ENCODE data around the gene CSTF1. TPM values are rescaled to one million over a fixed set of nuclear protein-coding genes. Genes with fewer than 3 reads are reported as not detected.

Gene CSTF1
- total and polyA plus RNA-seq, 2 of the 8 experiments (the other 6 are each of a cell fraction or from before 2014, with no cell fraction given): 59.4 to 83.5 TPM

DNA sequence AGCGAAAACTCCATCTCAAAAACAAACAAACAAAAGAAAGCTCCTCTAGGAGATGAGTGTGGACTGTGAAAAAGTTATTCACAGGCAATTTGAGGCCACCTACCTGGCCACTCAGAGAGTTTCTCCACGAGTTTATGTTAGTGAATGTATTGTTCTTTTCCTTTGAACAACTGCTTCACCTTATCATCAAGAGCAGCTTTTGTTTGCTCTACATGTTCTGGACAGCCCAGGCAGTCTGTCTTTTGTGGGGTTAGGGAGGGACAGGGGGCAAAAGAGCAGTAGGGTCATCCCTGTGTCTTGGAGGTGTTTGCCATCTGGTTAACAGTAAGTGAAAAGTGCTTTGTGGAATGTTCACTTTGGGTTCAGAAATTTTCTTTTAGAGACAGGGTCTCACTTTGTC is 27.6 kb downstream of the CSTF1 start (continued):
- TF ChIP-seq SAP30 (IDR thresholded peaks at IDR 0.05; ENCODE audit: insufficient read depth, insufficient replicate concordance, low read length) (no peak), RXRA (IDR thresholded peaks at IDR 0.05; ENCODE audit: insufficient read depth, low read depth, low read length) (no peak), CEBPB (IDR thresholded peaks at IDR 0.05; ENCODE audit: low read depth, low read length) (no peak)
- TF ChIP-seq, protein P1, sequence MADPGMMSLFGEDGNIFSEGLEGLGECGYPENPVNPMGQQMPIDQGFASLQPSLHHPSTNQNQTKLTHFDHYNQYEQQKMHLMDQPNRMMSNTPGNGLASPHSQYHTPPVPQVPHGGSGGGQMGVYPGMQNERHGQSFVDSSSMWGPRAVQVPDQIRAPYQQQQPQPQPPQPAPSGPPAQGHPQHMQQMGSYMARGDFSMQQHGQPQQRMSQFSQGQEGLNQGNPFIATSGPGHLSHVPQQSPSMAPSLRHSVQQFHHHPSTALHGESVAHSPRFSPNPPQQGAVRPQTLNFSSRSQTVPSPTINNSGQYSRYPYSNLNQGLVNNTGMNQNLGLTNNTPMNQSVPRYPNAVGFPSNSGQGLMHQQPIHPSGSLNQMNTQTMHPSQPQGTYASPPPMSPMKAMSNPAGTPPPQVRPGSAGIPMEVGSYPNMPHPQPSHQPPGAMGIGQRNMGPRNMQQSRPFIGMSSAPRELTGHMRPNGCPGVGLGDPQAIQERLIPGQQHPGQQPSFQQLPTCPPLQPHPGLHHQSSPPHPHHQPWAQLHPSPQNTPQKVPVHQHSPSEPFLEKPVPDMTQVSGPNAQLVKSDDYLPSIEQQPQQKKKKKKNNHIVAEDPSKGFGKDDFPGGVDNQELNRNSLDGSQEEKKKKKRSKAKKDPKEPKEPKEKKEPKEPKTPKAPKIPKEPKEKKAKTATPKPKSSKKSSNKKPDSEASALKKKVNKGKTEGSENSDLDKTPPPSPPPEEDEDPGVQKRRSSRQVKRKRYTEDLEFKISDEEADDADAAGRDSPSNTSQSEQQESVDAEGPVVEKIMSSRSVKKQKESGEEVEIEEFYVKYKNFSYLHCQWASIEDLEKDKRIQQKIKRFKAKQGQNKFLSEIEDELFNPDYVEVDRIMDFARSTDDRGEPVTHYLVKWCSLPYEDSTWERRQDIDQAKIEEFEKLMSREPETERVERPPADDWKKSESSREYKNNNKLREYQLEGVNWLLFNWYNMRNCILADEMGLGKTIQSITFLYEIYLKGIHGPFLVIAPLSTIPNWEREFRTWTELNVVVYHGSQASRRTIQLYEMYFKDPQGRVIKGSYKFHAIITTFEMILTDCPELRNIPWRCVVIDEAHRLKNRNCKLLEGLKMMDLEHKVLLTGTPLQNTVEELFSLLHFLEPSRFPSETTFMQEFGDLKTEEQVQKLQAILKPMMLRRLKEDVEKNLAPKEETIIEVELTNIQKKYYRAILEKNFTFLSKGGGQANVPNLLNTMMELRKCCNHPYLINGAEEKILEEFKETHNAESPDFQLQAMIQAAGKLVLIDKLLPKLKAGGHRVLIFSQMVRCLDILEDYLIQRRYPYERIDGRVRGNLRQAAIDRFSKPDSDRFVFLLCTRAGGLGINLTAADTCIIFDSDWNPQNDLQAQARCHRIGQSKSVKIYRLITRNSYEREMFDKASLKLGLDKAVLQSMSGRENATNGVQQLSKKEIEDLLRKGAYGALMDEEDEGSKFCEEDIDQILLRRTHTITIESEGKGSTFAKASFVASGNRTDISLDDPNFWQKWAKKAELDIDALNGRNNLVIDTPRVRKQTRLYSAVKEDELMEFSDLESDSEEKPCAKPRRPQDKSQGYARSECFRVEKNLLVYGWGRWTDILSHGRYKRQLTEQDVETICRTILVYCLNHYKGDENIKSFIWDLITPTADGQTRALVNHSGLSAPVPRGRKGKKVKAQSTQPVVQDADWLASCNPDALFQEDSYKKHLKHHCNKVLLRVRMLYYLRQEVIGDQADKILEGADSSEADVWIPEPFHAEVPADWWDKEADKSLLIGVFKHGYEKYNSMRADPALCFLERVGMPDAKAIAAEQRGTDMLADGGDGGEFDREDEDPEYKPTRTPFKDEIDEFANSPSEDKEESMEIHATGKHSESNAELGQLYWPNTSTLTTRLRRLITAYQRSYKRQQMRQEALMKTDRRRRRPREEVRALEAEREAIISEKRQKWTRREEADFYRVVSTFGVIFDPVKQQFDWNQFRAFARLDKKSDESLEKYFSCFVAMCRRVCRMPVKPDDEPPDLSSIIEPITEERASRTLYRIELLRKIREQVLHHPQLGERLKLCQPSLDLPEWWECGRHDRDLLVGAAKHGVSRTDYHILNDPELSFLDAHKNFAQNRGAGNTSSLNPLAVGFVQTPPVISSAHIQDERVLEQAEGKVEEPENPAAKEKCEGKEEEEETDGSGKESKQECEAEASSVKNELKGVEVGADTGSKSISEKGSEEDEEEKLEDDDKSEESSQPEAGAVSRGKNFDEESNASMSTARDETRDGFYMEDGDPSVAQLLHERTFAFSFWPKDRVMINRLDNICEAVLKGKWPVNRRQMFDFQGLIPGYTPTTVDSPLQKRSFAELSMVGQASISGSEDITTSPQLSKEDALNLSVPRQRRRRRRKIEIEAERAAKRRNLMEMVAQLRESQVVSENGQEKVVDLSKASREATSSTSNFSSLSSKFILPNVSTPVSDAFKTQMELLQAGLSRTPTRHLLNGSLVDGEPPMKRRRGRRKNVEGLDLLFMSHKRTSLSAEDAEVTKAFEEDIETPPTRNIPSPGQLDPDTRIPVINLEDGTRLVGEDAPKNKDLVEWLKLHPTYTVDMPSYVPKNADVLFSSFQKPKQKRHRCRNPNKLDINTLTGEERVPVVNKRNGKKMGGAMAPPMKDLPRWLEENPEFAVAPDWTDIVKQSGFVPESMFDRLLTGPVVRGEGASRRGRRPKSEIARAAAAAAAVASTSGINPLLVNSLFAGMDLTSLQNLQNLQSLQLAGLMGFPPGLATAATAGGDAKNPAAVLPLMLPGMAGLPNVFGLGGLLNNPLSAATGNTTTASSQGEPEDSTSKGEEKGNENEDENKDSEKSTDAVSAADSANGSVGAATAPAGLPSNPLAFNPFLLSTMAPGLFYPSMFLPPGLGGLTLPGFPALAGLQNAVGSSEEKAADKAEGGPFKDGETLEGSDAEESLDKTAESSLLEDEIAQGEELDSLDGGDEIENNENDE (IDR thresholded peaks at IDR 0.05; ENCODE audit: insufficient replicate concordance, low read length): no peak
